ENCODE measurements around the gene UVRAG. TPM values are rescaled to one million over a fixed set of nuclear protein-coding genes. Genes with fewer than 3 reads are reported as not detected.
A peak's percentile ranks its signal among the peaks of the same experiment; 100 is the strongest.

The UVRAG gene
- total RNA-seq, 2 donors from 2014 or later, result 15.9 to 22.4 TPM

DNA sequence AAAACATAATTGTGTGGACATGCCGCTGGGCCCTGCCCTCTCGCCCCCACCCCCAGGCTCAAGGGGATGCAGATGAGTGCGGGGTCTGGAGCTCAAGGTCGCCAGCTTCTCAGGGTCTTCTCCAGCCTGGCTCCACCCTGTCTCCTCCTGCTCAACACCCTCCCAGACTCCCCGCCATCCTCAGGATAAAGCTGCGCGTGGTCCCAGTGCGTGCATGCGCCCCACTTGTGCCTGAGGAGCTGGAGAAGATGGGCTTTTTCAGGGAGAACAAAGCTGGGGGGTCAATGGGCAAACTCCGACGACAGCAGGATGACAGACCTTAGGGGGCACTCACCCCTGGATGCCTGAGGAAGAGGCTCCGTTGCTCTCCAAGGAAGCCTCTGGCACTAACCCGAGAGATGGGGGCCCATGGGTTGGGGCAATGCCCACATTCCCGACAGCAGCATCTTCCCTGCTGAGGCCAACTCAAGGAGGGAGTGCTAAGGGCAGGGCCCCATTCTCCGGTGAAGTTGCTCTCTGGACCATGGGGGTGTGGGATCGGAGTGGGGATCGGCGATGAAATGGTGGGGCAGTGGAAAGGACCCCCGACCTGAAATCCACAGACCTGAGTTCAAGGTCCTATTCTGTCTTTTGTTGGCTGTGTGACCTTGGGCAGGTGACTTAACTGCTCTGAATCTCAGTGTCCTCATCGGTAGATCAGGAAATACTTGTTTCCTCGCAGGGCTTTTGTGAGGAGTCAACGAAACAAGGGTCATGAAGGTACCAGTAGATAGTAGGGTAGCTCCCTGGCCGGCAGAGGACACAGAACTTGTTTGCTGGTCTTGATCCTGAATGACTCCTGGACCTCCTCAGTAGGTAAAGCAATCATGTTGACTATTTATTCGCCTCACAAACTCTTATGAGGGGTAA lies 343.6 kb downstream of the UVRAG start:
- ATAC-seq (no peak), DNase-seq (no peak)
- intact Hi-C loops (cut with DNase I, micrococcal nuclease), result loop anchor here in 1 of 2 donors (10.0 kb wide), 1 partner anchor 354 kb away; no protein-coding TSS in a partner anchor

- DNase-seq (no peak), ATAC-seq (no peak)
- intact Hi-C loops (cut with DNase I, micrococcal nuclease), result loop anchor here in 1 of 2 donors (10.0 kb wide), 1 partner anchor 355 kb away; no protein-coding TSS in a partner anchor
These were observed 344.4 kb downstream of the UVRAG start for GRCh38 chr11:76159303-76159937.

DNA sequence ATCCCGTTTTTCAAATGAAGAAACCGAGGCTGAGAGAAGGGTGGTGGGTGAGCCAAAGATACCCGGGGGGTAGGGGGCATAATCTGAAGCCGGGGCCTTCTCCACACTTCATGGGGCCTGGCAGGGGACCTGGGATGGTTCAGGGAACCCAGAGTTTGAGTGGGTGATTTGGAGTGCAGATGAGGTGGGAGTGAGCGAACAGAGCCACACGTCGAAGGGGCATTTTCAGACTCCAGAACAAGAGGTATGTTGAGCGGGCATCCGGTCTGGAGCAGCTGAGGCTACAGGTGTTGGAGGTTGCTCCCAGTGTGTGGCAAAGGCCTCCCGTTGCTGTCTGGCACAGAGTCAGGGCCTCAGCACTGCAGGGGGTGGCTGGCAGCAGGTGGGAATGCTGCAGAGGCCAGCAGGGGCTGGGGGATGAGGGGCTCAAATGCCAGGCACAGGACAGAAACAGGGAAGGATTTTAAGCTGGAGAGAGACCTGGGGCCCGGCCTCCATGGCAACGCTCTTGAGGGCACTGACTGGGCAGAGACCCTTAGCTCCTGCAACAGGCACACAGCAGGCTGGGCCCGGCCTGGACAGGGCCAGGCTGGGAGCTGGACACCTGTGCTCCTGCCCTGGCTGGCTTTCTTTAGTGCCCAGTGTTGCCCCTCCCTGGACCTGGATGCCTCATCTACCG lies 345.1 kb downstream of the UVRAG start:
- intact Hi-C loops (cut with DNase I, micrococcal nuclease), result loop anchor here in 1 of 2 donors (10.0 kb wide), 1 partner anchor 355 kb away; no protein-coding TSS in a partner anchor
- ATAC-seq, result no peak

GRCh38 chr11:76160856-76161255 lies 345.8 kb downstream of the UVRAG start:
- DNase-seq, result no peak
- intact Hi-C loops (cut with DNase I, micrococcal nuclease), result no loop called here
- no peak for ATAC-seq

More for the DNA sequence above, 345.1 kb downstream of the UVRAG start:
- DNase-seq, result no peak

DNA sequence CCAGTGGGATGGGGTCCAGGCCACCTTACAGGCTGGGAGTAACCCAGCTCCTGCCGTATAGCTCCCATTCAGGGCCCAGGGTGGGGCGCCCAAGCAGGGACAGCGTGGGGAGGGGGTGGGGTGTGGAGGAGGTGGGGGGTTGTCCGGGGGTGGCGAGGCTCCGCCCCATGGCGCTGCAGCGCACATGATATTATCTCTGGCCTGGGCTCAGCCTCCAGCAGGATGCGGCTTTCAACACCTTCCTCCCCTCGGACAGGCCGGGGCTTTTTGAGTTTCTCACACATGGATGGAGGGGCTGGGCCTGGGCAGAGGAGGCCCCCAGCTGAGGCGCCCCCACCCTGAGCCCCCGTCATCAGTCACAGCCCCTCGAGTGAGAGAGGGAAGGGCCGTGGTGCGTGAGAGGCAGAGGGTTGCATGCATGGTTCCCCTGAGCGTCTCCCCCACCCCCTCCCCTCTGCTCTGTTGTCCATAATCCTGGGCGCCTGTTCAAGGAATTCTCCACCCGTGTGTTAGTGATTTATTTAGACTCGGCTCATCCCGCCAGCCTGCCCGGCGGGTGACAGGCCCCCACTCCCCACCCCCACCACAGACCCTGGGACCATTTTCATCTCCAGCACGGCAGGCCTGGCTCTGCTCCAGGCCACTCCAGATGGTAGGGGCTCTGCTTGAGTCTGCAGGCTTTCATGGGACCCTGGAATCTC lies 346.4 kb downstream of the UVRAG start:
- DNase-seq (no peak), ATAC-seq (no peak)
- intact Hi-C loops (cut with DNase I, micrococcal nuclease), result no loop called here

GRCh38 chr11:76162336-76163288 lies 347.6 kb downstream of the UVRAG start:
- DNase-seq, result peak in 1 of 2 donors; percentile 42
- ATAC-seq, result peak; percentile 97
- intact Hi-C loops (cut with DNase I, micrococcal nuclease), result no loop called here

DNA sequence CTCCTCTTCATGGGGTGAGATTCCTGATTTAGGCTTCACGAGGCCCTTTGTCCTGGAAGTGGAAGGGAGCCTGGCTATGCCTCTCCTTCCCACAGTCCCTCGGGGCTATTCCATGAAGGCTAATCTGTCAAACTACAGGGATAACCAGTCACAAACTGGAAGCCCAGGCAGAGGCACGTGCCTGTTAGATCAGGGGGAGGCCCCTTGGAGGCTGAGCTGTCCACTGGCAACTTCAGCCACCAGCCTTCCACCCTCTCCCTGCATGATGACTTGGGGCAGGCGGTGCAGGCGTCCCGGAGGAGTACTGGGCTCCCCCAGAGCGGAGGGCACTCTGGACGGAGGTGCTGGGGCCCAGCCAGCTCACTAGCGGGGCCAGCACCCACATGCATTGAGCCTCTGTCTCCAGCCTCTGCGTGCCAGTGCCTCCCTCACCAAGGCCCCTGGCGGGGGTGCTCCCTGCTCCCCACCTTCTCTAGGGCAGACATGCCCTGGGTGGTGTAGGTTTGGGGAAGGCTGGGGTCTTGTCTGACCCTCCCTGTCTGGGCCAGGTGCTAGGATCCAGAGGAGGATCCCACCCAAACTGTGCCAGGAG lies 348.4 kb downstream of the UVRAG start:
- DNase-seq (no peak), ATAC-seq (no peak)
- intact Hi-C loops (cut with DNase I, micrococcal nuclease), result no loop called here

DNA sequence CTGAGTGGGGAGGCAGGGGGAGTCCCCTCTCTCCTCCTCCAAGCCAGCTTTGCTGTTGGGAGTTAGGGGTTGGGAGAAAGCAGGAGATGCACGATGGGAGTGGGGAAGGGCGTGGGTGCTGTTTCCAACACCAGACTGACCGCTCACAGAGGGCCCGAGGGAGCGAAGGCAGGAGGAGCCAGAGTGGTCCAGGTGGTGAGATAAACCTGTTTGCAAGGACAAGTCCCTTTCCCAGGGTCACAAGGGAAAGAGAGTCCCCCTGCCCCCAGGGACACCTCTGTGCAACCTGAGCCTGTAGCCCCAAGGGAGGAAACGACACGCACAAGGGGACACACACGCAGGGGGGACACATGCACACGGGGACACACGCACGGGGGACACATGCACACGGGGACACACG lies 349.1 kb downstream of the UVRAG start:
- intact Hi-C loops (cut with DNase I, micrococcal nuclease), result no loop called here
- DNase-seq, result no peak
- no peak for ATAC-seq

GRCh38 chr11:76164861-76165751 lies 350.1 kb downstream of the UVRAG start:
- DNase-seq, result no peak
- intact Hi-C loops (cut with DNase I, micrococcal nuclease), result no loop called here
- ATAC-seq, result no peak

DNA sequence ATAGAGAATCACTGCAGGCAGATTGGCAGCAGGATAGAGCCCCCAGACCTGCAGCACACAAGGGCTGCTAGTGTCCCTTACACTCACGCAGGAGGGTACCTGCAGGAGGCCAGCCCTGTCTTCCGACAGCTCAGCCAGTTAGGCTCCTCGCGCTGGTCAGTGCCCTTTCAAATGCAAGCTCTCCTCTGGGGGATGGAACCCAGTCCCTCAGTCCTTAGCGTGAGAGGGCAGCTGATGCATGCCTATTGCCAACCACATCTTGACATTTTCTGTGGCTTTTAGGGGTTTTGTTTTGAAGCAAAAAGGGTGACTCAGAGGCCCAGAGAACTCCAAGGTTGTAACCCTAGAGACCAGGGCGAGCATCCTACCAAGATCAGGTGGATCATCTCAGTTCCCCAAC lies 351.3 kb downstream of the UVRAG start:
- ATAC-seq (no peak), DNase-seq (no peak)
- intact Hi-C loops (cut with DNase I, micrococcal nuclease), result no loop called here

DNA sequence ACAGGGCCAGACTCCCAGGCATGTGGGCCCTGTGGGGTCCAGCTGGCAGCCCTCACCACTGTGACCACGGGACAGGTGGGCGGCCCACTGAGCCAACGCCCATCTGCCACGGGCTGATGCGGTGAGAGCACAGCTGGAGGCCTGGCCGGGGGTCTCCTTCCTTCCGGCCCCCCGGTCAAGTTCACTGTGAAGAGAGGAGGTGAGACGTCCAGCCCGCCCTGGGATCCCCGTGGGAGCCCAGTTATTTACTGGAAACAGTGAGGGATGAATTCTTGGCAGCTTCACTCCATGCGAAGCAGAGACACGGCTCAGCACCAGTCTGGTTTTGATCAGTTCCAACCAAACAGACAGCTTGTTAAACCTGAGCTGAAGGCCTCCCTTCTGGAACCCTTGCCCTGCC lies 352.6 kb downstream of the UVRAG start:
- ATAC-seq (no peak), DNase-seq (no peak)
- intact Hi-C loops (cut with DNase I, micrococcal nuclease), result no loop called here

DNA sequence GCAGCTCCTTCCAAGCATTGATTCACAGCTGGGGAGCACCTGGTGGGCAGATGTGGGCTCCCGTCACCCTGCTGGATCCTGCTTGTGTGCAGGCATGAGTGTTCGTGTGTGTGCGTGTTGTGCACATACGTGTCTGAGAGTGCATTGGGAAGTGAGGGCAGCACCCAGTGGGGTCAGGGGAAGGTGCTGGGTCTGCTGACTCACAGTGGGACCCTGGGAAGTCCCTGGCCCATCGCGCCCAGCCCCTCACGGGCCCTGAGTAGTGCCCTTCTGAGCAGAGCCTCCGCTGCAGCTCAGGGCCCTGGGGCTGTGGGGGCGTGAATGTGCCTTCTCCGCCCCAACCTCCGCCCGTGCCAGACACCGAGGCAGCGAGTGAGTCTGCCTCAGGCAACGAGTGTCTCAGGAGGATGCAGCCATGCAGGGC lies 354.5 kb downstream of the UVRAG start:
- DNase-seq, result no peak
- intact Hi-C loops (cut with DNase I, micrococcal nuclease), result no loop called here
- no peak for ATAC-seq

DNA sequence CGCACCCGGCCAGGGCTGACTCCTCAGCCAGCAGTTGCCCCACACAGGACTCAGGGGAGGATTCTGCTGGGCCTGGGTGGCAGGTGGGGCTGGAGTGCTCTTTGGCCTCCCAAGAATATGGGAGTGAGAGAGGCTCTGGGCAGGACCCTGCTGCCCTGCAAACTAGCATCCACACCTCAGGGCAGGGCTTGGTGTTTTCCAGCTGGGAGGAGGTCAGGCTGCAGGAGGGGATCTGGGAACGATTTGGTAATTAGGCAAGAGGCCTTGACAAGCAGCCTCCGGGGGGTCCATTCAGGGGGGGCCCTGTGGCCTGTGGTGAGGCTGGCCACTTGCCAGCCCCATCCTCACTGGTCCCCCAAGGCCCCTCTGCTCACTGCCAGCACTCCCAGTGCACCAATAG lies 355.5 kb downstream of the UVRAG start:
- DNase-seq (no peak), ATAC-seq (no peak)
- intact Hi-C loops (cut with DNase I, micrococcal nuclease), result no loop called here

DNA sequence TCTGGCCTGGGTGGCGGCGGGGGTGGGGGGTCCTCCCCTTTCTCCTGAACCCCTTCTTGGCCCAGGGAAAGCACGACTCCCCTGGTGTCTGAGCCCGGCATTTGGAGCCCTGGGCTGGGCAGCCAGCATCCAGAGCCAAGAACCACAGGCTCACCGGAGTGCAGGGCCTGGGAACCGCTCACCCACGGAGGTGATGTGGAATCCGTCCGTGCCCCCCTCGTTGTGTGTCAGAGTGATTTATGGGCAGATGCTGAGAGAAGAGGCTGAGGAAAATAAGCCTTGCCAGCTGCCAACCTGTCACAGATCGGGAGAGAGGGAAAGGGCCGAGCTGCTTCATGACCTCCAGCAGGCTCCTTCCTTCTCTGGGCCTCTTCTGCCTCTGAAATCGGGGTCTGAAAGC lies 357.6 kb downstream of the UVRAG start:
- intact Hi-C loops (cut with DNase I, micrococcal nuclease), result no loop called here
- no peak for DNase-seq
- ATAC-seq, result no peak

- ATAC-seq (no peak), DNase-seq (no peak)
- intact Hi-C loops (cut with DNase I, micrococcal nuclease), result no loop called here
These were observed 358.7 kb downstream of the UVRAG start for GRCh38 chr11:76173663-76174062.

GRCh38 chr11:76174330-76174729 lies 359.3 kb downstream of the UVRAG start:
- DNase-seq (no peak), ATAC-seq (no peak)
- intact Hi-C loops (cut with DNase I, micrococcal nuclease), result no loop called here

GRCh38 chr11:76175783-76176182 lies 360.8 kb downstream of the UVRAG start:
- ATAC-seq, result no peak
- intact Hi-C loops (cut with DNase I, micrococcal nuclease), result no loop called here
- no peak for DNase-seq

Measured in left colon (tissue), 2 donors.